Lower leg skin (tissue), 4 donors: Measurements from ENCODE around the gene USP31. TPM values are rescaled to one million over a fixed set of nuclear protein-coding genes. Genes with fewer than 3 reads are reported as not detected.

Experiments
- DNase-seq, 2 donors: peaks; one replicate each; pipeline ENCODE4 v3.0.0-alpha.2; 2019; ENCODE audit warnings: low spot score in 2 of 2
- H3K4me3 ChIP-seq: fragments of 200-600 bp; sonication (generic); 2 replicates; pipeline ENCODE4 v1.5.1; 2017; ENCODE audit warnings: mild to moderate bottlenecking, low read depth; ENCODE audit not compliant: poor library complexity, severe bottlenecking
- POLR2A ChIP-seq, 2 donors: fragments of 450-650 bp; IDR thresholded peaks; one replicate each; pipeline ENCODE4 v1.6.1; 2016 to 2017; ENCODE audit warnings: antibody characterized with exemption in 2 of 2, mild to moderate bottlenecking in 1 of 2, moderate library complexity in 1 of 2
- WGBS, 2 donors: methylation state at CpG; one replicate each; pipeline ENCODE4 v1.1.5; 2018; 5-methylcytosine and 5-hydroxymethylcytosine counted together
- intact Hi-C: fragments of 100-400 bp; cut with DNase I; formaldehyde crosslinking; loops from one replicate; pipeline ENCODE4 v1.15.0; 2023; ENCODE audit warnings: low total_unique reads
- total RNA-seq, 4 donors: library from RNA; depleted of rRNA; stranded (reverse); fragments of >200 nt; gene quantifications; one replicate each; pipeline ENCODE4 v1.1.0, GENCODE V29; 2016
- TF ChIP-seq, protein P1 (sequence below), 3 donors: fragments of 450-650 bp; IDR thresholded peaks; one replicate each; pipeline ENCODE4 v1.5.1; 2016; ENCODE audit warnings: antibody characterized with exemption in 3 of 3, mild to moderate bottlenecking in 3 of 3, moderate library complexity in 2 of 3

The USP31 gene
- total RNA-seq, 4 donors from 2014 or later = 11.3 to 41.1 (median 15.6) TPM

GRCh38 chr16:23066676-23067075, 82.6 kb downstream of the USP31 start:
- 78 to 82% methylated on average over 3 of the region's 3 CpGs for WGBS, 2 donors
- DNase-seq = no peak
- intact Hi-C loops = no loop called here
- TF ChIP-seq, protein P1, sequence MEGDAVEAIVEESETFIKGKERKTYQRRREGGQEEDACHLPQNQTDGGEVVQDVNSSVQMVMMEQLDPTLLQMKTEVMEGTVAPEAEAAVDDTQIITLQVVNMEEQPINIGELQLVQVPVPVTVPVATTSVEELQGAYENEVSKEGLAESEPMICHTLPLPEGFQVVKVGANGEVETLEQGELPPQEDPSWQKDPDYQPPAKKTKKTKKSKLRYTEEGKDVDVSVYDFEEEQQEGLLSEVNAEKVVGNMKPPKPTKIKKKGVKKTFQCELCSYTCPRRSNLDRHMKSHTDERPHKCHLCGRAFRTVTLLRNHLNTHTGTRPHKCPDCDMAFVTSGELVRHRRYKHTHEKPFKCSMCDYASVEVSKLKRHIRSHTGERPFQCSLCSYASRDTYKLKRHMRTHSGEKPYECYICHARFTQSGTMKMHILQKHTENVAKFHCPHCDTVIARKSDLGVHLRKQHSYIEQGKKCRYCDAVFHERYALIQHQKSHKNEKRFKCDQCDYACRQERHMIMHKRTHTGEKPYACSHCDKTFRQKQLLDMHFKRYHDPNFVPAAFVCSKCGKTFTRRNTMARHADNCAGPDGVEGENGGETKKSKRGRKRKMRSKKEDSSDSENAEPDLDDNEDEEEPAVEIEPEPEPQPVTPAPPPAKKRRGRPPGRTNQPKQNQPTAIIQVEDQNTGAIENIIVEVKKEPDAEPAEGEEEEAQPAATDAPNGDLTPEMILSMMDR (IDR thresholded peaks at IDR 0.05) = no peak
- TF ChIP-seq POLR2A (IDR thresholded peaks at IDR 0.05) = no peak
- H3K4me3 ChIP-seq = no peak overlapping the region

DNA sequence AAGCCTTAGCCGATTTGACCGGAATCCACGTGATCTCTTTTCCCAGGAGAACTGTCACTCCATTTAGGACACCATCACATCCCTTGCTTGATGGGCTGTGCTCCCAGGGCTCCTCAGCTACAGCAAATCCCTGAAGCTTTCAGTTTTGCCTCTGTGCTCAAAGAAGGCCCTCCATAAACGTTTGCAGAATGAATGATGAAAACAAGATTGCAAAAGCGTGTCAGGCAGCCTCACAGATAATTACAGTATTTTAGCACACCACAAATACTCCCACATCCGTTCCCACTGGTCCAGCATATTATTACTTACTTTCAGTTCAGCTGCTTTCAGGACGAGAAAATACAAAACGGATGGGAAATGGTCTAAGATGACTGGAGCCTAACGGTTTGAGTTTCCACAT, 84.6 kb downstream of the USP31 start:
- H3K4me3 ChIP-seq = no peak overlapping the region
- 66 to 67% methylated on average over 9 of the region's 9 CpGs for WGBS, 2 donors
- DNase-seq = no peak
- intact Hi-C loops = no loop called here
- TF ChIP-seq, protein P1 (IDR thresholded peaks at IDR 0.05) = no peak
- no peak for TF ChIP-seq POLR2A (IDR thresholded peaks at IDR 0.05)

- intact Hi-C loops = no loop called here
- DNase-seq = no peak
- H3K4me3 ChIP-seq = no peak overlapping the region
- no peak for TF ChIP-seq POLR2A (IDR thresholded peaks at IDR 0.05)
- TF ChIP-seq, protein P1 (IDR thresholded peaks at IDR 0.05) = no peak
- 84 to 87% methylated on average over 5 of the region's 5 CpGs for WGBS, 2 donors
Observed at GRCh38 chr16:23062524-23062923, 86.7 kb downstream of the USP31 start.

GRCh38 chr16:23061669-23062068, 87.6 kb downstream of the USP31 start:
- no peak overlapping the region for H3K4me3 ChIP-seq
- intact Hi-C loops = no loop called here
- TF ChIP-seq, protein P1 (IDR thresholded peaks at IDR 0.05) = no peak
- no peak for TF ChIP-seq POLR2A (IDR thresholded peaks at IDR 0.05)
- DNase-seq = no peak
- WGBS, 2 donors = 64 to 71% methylated on average over 7 of the region's 7 CpGs

- DNase-seq = peak; percentile 70 to 91
- intact Hi-C loops = no loop called here
- TF ChIP-seq, protein P1 (IDR thresholded peaks at IDR 0.05) = peak in 1 of 3 donors; percentile 19
- no peak for TF ChIP-seq POLR2A (IDR thresholded peaks at IDR 0.05)
- 28 to 31% methylated on average over 9 of the region's 9 CpGs for WGBS, 2 donors
- no peak overlapping the region for H3K4me3 ChIP-seq
Observed at GRCh38 chr16:23060458-23061320, 88.6 kb downstream of the USP31 start.
